Body of pancreas (tissue), 4 donors: ENCODE data around the gene KRTAP10-4. TPM values are rescaled to one million over a fixed set of nuclear protein-coding genes. Genes with fewer than 3 reads are reported as not detected.

ENCODE experiments used
- ATAC-seq: fragments of 150-250 bp; one replicate; pipeline ENCODE4 v1.9.1; 2016
- DNase-seq, 4 donors: peaks; one replicate each; pipeline ENCODE4 v3.0.0-alpha.2; 2019
- H3K27ac ChIP-seq, 4 donors: fragments of 200-600 bp; sonication (generic); 1 replicate in 3 of 4; 2 replicates in 1 of 4; pipeline versions ENCODE4 v1.5.1 to v1.6.1; 2016 to 2019; ENCODE audit warnings: mild to moderate bottlenecking in 1 of 4, mixed read lengths in 1 of 4, moderate library complexity in 1 of 4
- H3K27me3 ChIP-seq, 2 donors: fragments of 200-600 bp; sonication (generic); one replicate each; pipeline ENCODE4 v1.6.0; 2016; ENCODE audit warnings: mild to moderate bottlenecking in 1 of 2
- H3K36me3 ChIP-seq, 2 donors: fragments of 200-600 bp; sonication (generic); replicated peaks in 1 of 2; 2 replicates each; pipeline ENCODE4 v1.5.1; 2016; ENCODE audit warnings: low read depth in 2 of 2; ENCODE audit not compliant: insufficient read depth in 1 of 2
- H3K4me1 ChIP-seq: fragments of 200-600 bp; sonication (generic); one replicate; pipeline ENCODE4 v1.6.0; 2016
- H3K4me3 ChIP-seq, 2 donors: fragments of 200-600 bp; sonication (generic); 1 replicate in 1 of 2; 2 replicates in 1 of 2; pipeline ENCODE4 v1.5.1; 2016 to 2019
- H3K9me3 ChIP-seq, 3 donors: fragments of 200-600 bp; sonication (generic); 1 replicate in 2 of 3; 2 replicates in 1 of 3; pipeline ENCODE4 v1.5.1; 2016
- CTCF ChIP-seq, 7 experiments: fragments of 450-650 bp in 4 of 7; fragments of 200-600 bp in 3 of 7; sonication (generic) in 3 of 7; IDR thresholded peaks; one replicate each; pipeline ENCODE4 v1.5.1; 2016 to 2019; ENCODE audit warnings: antibody characterized with exemption in 7 of 7
- POLR2A ChIP-seq, 3 donors: fragments of 450-650 bp; IDR thresholded peaks; one replicate each; pipeline ENCODE4 v1.6.1; 2016; ENCODE audit warnings: antibody characterized with exemption in 3 of 3, mild to moderate bottlenecking in 2 of 3
- WGBS, 2 donors: methylation state at CpG; one replicate each; pipeline ENCODE4 v1.1.5; 2017; 5-methylcytosine and 5-hydroxymethylcytosine counted together
- intact Hi-C: fragments of 100-400 bp; cut with DNase I; formaldehyde crosslinking; loops from one replicate; pipeline ENCODE4 v1.15.1; 2023
- total RNA-seq, 2 donors: library from RNA; depleted of rRNA; stranded (reverse); fragments of >200 nt; gene quantifications; one replicate each; pipeline ENCODE4 v1.1.0, GENCODE V29; 2016

KRTAP10-4 gene
- total RNA-seq, 2 donors from 2014 or later, result not detected

- 11 to 22% methylated on average over 11 to 20 of the region's 21 CpGs for WGBS, 2 donors
- ATAC-seq (no peak), DNase-seq (no peak)
- Histone ChIP-seq H3K9me3 (peaks cover 0 to 3% (median 0%) of the 10 kb centered on the region in 3 donors), H3K4me3 (no peak overlapping the region), H3K27me3 (peaks cover 0 to 4% of the 10 kb centered on the region in 2 donors), H3K36me3 (no peaks in the 10 kb centered on the region), H3K4me1 (no peaks in the 10 kb centered on the region), H3K27ac (no peak overlapping the region)
- no peak for TF ChIP-seq CTCF (IDR thresholded peaks at IDR 0.05)
- no peak for TF ChIP-seq POLR2A (IDR thresholded peaks at IDR 0.05)
- intact Hi-C loops, result no loop called here
These were observed 1.2 kb downstream of the KRTAP10-4 start for GRCh38 chr21:44574457-44575306.

- H3K27ac ChIP-seq, result no peak overlapping the region
- no peaks in the 10 kb centered on the region for H3K4me1 ChIP-seq
- intact Hi-C loops, result no loop called here
- 70 to 81% methylated on average over 18 to 20 of the region's 20 CpGs for WGBS, 2 donors
- H3K9me3 ChIP-seq, result peaks cover 0 to 3% (median 0%) of the 10 kb centered on the region in 3 donors
- H3K27me3 ChIP-seq, result peaks cover 0 to 4% of the 10 kb centered on the region in 2 donors
- DNase-seq, result no peak
- no peaks in the 10 kb centered on the region for H3K36me3 ChIP-seq
- ATAC-seq, result no peak
- no peak overlapping the region for H3K4me3 ChIP-seq
- TF ChIP-seq POLR2A (IDR thresholded peaks at IDR 0.05), result no peak
These were observed 1.9 kb downstream of the KRTAP10-4 start for GRCh38 chr21:44575307-44576024.

- H3K9me3 ChIP-seq, result peaks cover 0 to 3% (median 0%) of the 10 kb centered on the region in 3 donors
- DNase-seq (no peak), ATAC-seq (no peak)
- H3K4me1 ChIP-seq, result no peaks in the 10 kb centered on the region
- H3K27me3 ChIP-seq, result peaks cover 0 to 4% of the 10 kb centered on the region in 2 donors
- 81 to 82% methylated on average over 8 to 10 of the region's 10 CpGs for WGBS, 2 donors
- intact Hi-C loops, result no loop called here
- no peaks in the 10 kb centered on the region for H3K36me3 ChIP-seq
- H3K27ac ChIP-seq, result no peak overlapping the region
- TF ChIP-seq POLR2A (IDR thresholded peaks at IDR 0.05) (no peak), CTCF (IDR thresholded peaks at IDR 0.05) (no peak)
- no peak overlapping the region for H3K4me3 ChIP-seq
These were observed 2.5 kb downstream of the KRTAP10-4 start for GRCh38 chr21:44576025-44576420.

- Histone ChIP-seq H3K27me3 (peaks cover 0 to 4% of the 10 kb centered on the region in 2 donors), H3K36me3 (no peaks in the 10 kb centered on the region), H3K4me3 (no peak overlapping the region), H3K27ac (no peak overlapping the region), H3K4me1 (no peaks in the 10 kb centered on the region), H3K9me3 (peaks cover 0 to 3% (median 0%) of the 10 kb centered on the region in 3 donors)
- intact Hi-C loops, result no loop called here
- WGBS, 2 donors, result 78 to 85% methylated on average over 4 to 16 of the region's 17 CpGs
- DNase-seq (no peak), ATAC-seq (no peak)
- no peak for TF ChIP-seq POLR2A (IDR thresholded peaks at IDR 0.05)
- TF ChIP-seq CTCF (IDR thresholded peaks at IDR 0.05), result no peak
These were observed 5.0 kb downstream of the KRTAP10-4 start for GRCh38 chr21:44578371-44579055.
